HG02981 (cell line): ENCODE measurements around the gene SIMC1.
A peak's percentile ranks its signal among the peaks of the same experiment; 100 is the strongest.

Experiments used
- ATAC-seq: cut with Tn5 transposase; IDR thresholded peaks from one replicate; pipeline ENCODE4 v1.9.1; 2021; ENCODE audit warnings: mild to moderate bottlenecking, moderate library complexity; ENCODE audit not compliant: unreplicated experiment

Gene SIMC1

GRCh38 chr5:176387384-176387925 is 149.2 kb downstream of the SIMC1 start:
- no peak for ATAC-seq

- no peak for ATAC-seq
Observed at GRCh38 chr5:176388003-176388443, 149.8 kb downstream of the SIMC1 start.

- ATAC-seq = peak; percentile 86
Observed at GRCh38 chr5:176388444-176389134, 150.4 kb downstream of the SIMC1 start, which contains the start of the genes HIGD2A and NOP16. TSS of gene HIGD2A (plus strand) at chr5:176388751. CDS start at chr5:176388820, 69 bp downstream. TSS of gene NOP16 (minus strand) at chr5:176388598. CDS start at chr5:176388539, 59 bp downstream.

GRCh38 chr5:176389135-176390123 is 151.2 kb downstream of the SIMC1 start:
- peak; percentile 29 for ATAC-seq

- no peak for ATAC-seq
Observed at GRCh38 chr5:176391479-176391878, 153.3 kb downstream of the SIMC1 start.

GRCh38 chr5:176391999-176392398 is 153.8 kb downstream of the SIMC1 start:
- no peak for ATAC-seq

- no peak for ATAC-seq
Observed at GRCh38 chr5:176392526-176392925, 154.3 kb downstream of the SIMC1 start.

- no peak for ATAC-seq
Observed at GRCh38 chr5:176394096-176394495, 155.9 kb downstream of the SIMC1 start.

- no peak for ATAC-seq
Observed at GRCh38 chr5:176394881-176395675, 156.9 kb downstream of the SIMC1 start.
